Psoas muscle (tissue), 8 donors: Measurements from ENCODE around the gene XAGE1B. TPM values are rescaled to one million over a fixed set of nuclear protein-coding genes. Genes with fewer than 3 reads are reported as not detected.
"Not testable (repeated sequence)": the region's sequence is repeated elsewhere in the genome, so short reads cannot be mapped to it uniquely, and the experiment has no call there.

Experiments
- ATAC-seq, 4 donors: fragments of 200-7000 bp; cut with Tn5 transposase; one replicate each; pipeline ENCODE4 v1.9.1; 2020; ENCODE audit warnings: moderate library complexity in 3 of 4, mild to moderate bottlenecking in 2 of 4
- DNase-seq, 2 donors: peaks; one replicate each; pipeline ENCODE4 v3.0.0-alpha.2; 2020
- H3K27ac ChIP-seq: fragments of 200-600 bp; one replicate; pipeline ENCODE4 v1.8.0; 2022
- H3K27me3 ChIP-seq, 3 donors: fragments of 200-600 bp in 1 of 3; one replicate each; pipeline versions ENCODE4 v1.6.1 to v1.8.0; 2013 to 2022; ENCODE audit warnings: low read length in 2 of 3, mild to moderate bottlenecking in 2 of 3, moderate library complexity in 1 of 3; ENCODE audit not compliant: insufficient read depth in 3 of 3
- H3K36me3 ChIP-seq, 2 donors: fragments of 200-600 bp in 1 of 2; one replicate each; pipeline versions ENCODE4 v1.6.1 to v1.8.0; 2013 to 2022; ENCODE audit warnings: low read depth in 1 of 2, mild to moderate bottlenecking in 1 of 2, moderate library complexity in 1 of 2; ENCODE audit not compliant: insufficient read depth in 1 of 2
- H3K4me1 ChIP-seq: fragments of 200-600 bp; one replicate; pipeline ENCODE4 v1.8.0; 2022
- H3K4me3 ChIP-seq: fragments of 200-600 bp; one replicate; pipeline ENCODE4 v1.8.0; 2022; ENCODE audit warnings: mild to moderate bottlenecking
- H3K9me3 ChIP-seq: fragments of 200-600 bp; one replicate; pipeline ENCODE4 v1.8.0; 2022
- CTCF ChIP-seq: fragments of 200-600 bp; IDR thresholded peaks from one replicate; pipeline ENCODE4 v1.8.0; 2022; ENCODE audit warnings: antibody characterized with exemption
- WGBS, 3 donors: extraction: QIAGEN DNeasy Blood & Tissue Kit; methylation state at CpG; one replicate each; pipeline versions ENCODE4 v1.1.6 to v1.1.7; 2013; 5-methylcytosine and 5-hydroxymethylcytosine counted together
- intact Hi-C, 2 donors: fragments of 100-400 bp; cut with DNase I; formaldehyde crosslinking; loops; one replicate each; pipeline versions ENCODE4 v1.11.0 to v1.14.2; 2022
- polyA plus RNA-seq, 3 donors: library from polyadenylated mRNA; stranded (reverse); fragments of 200-250 nt; gene quantifications; one replicate each; pipeline ENCODE4 v1.2.3, GENCODE V29; 2013
- total RNA-seq, 4 donors: library from RNA; stranded (reverse); fragmentation: NEBNext Ultra II Directional in 2 of 4; extraction: Animal tissue kit (Norgen Biotek cat#: 25700) in 2 of 4; gene quantifications; one replicate each; pipeline versions ENCODE4 v1.2.1 to v1.2.4, GENCODE V29; 2021 to 2023
- donor health status: healthy with polysubstance abuse.
- donor health status: DM: no; HTN: no; CAD: no; lungs with moderate emphysema.
- donor health status: Bipolar disorder and iron deficiency.
- donor health status: healthy.
- donor health status: DM: yes; HTN: yes; CAD: no.
- donor health status: DM: no; HTN: no; CAD: no.
- donor health status: DM: no; HTN: no; CAD: no.
- donor health status: DM: yes; HTN: yes; CAD: no.

Gene XAGE1B
- total and polyA plus RNA-seq, 7 donors = not detected

- no peaks in the 10 kb centered on the region for H3K9me3 ChIP-seq
- H3K4me3 ChIP-seq = no peak overlapping the region
- no peak for TF ChIP-seq CTCF
- peaks cover 0 to 45% (median 0%) of the 10 kb centered on the region in 3 donors for H3K27me3 ChIP-seq
- no peaks in the 10 kb centered on the region for H3K36me3 ChIP-seq
- no peaks in the 10 kb centered on the region for H3K4me1 ChIP-seq
- H3K27ac ChIP-seq = no peak overlapping the region
- no peak for DNase-seq
- WGBS, 3 donors = 65 to 91% (median 81%) methylated on average over 3 of the region's 3 CpGs
- intact Hi-C loops = no loop called here
- no peak for ATAC-seq
These were observed 9.5 kb downstream of the XAGE1B start for GRCh38 chrX:52507331-52507730.

- Histone ChIP-seq H3K9me3 (no peaks in the 10 kb centered on the region), H3K4me3 (no peak overlapping the region), H3K27me3 (peaks cover 0 to 42% (median 0%) of the 10 kb centered on the region in 3 donors), H3K4me1 (no peaks in the 10 kb centered on the region), H3K27ac (no peak overlapping the region), H3K36me3 (no peaks in the 10 kb centered on the region)
- no peak for ATAC-seq
- intact Hi-C loops = no loop called here
- no peak for TF ChIP-seq CTCF
- 72 to 90% (median 87%) methylated on average over 4 of the region's 4 CpGs for WGBS, 3 donors
- no peak for DNase-seq
These were observed 12.3 kb downstream of the XAGE1B start for GRCh38 chrX:52504551-52504950.

GRCh38 chrX:52501362-52501761 is 15.5 kb downstream of the XAGE1B start:
- DNase-seq, intact Hi-C loops, H3K9me3 ChIP-seq, H3K36me3 ChIP-seq, H3K4me1 ChIP-seq, H3K4me3 ChIP-seq, H3K27ac ChIP-seq, ATAC-seq: not testable (repeated sequence)
- peaks cover 0 to 28% (median 0%) of the 10 kb centered on the region in 3 donors for H3K27me3 ChIP-seq
- WGBS, 3 donors = no CpG with 5 or more reads among the region's 6 CpGs

GRCh38 chrX:52496419-52496772 is 20.5 kb downstream of the XAGE1B start:
- H3K27ac ChIP-seq, intact Hi-C loops, H3K27me3 ChIP-seq, H3K36me3 ChIP-seq, ATAC-seq, H3K4me1 ChIP-seq, H3K9me3 ChIP-seq, DNase-seq, H3K4me3 ChIP-seq: not testable (repeated sequence)
- WGBS, 3 donors = no CpG with 5 or more reads among the region's 5 CpGs

- H3K27ac ChIP-seq, intact Hi-C loops, H3K4me3 ChIP-seq, H3K4me1 ChIP-seq, H3K9me3 ChIP-seq, DNase-seq, H3K27me3 ChIP-seq, H3K36me3 ChIP-seq, ATAC-seq: not testable (repeated sequence)
- no CpG with 5 or more reads among the region's 41 CpGs for WGBS, 3 donors
These were observed 21.1 kb downstream of the XAGE1B start, which contains the start of gene XAGE1A for GRCh38 chrX:52495545-52496418. XAGE1A (plus strand) TSS chrX:52495808; CDS start chrX:52497362, 1,554 bp downstream.

GRCh38 chrX:52471301-52471700 is 45.6 kb downstream of the XAGE1B start:
- WGBS, 3 donors = 18 to 38% (median 20%) methylated on average over 1 of the region's 1 CpG
- H3K36me3 ChIP-seq, H3K4me1 ChIP-seq, ATAC-seq, H3K9me3 ChIP-seq, H3K27ac ChIP-seq, DNase-seq, intact Hi-C loops, H3K4me3 ChIP-seq, H3K27me3 ChIP-seq: not testable (repeated sequence)

Other genes starting within 250 kb of the XAGE1B start
- gene XAGE2, start 148.0 kb downstream of the XAGE1B start, total RNA-seq = not detected
- gene XAGE2, start 148.0 kb downstream of the XAGE1B start, polyA plus RNA-seq = not detected
- gene XAGE1A, start 21.3 kb downstream of the XAGE1B start, total RNA-seq = not detected
- gene XAGE1A, start 21.3 kb downstream of the XAGE1B start, polyA plus RNA-seq = not detected
- not detected for gene SSX7, start 137.8 kb upstream of the XAGE1B start, total RNA-seq
- gene SSX7, start 137.8 kb upstream of the XAGE1B start, polyA plus RNA-seq = not detected
- gene SSX2, start 190.1 kb upstream of the XAGE1B start, total RNA-seq = not detected
- gene SSX2, start 190.1 kb upstream of the XAGE1B start, polyA plus RNA-seq = not detected
- gene SSX2B, start 234.2 kb upstream of the XAGE1B start, total RNA-seq = not detected
- gene SSX2B, start 234.2 kb upstream of the XAGE1B start, polyA plus RNA-seq = not detected